HG02885 (cell line): ENCODE results near the gene MRPL14.

ENCODE experiments used
- ATAC-seq: cut with Tn5 transposase; IDR thresholded peaks from one replicate; pipeline ENCODE4 v1.9.1; 2021; ENCODE audit warnings: mild to moderate bottlenecking; ENCODE audit not compliant: unreplicated experiment, poor library complexity

Gene MRPL14

GRCh38 chr6:44084231-44085014, 42.8 kb downstream of the MRPL14 start:
- no peak for ATAC-seq

GRCh38 chr6:44082872-44083321, 44.4 kb downstream of the MRPL14 start:
- no peak for ATAC-seq

- ATAC-seq, result no peak
Measured at GRCh38 chr6:44081753-44082152, 45.5 kb downstream of the MRPL14 start.

- ATAC-seq, result no peak
Measured at GRCh38 chr6:44080561-44081521, 46.4 kb downstream of the MRPL14 start.

- ATAC-seq, result no peak
Measured at GRCh38 chr6:44079672-44080071, 47.6 kb downstream of the MRPL14 start.

GRCh38 chr6:44078827-44079671, 48.2 kb downstream of the MRPL14 start:
- ATAC-seq, result peak; percentile 36

GRCh38 chr6:44078219-44078826, 48.9 kb downstream of the MRPL14 start:
- ATAC-seq, result no peak

- ATAC-seq, result no peak
Measured at GRCh38 chr6:44077214-44077946, 49.9 kb downstream of the MRPL14 start.

GRCh38 chr6:44076356-44077213, 50.7 kb downstream of the MRPL14 start:
- ATAC-seq, result no peak

- ATAC-seq, result no peak
Measured at GRCh38 chr6:44075647-44076355, 51.5 kb downstream of the MRPL14 start.

- no peak for ATAC-seq
Measured at GRCh38 chr6:44074813-44075646, 52.2 kb downstream of the MRPL14 start.

GRCh38 chr6:44074439-44074812, 52.8 kb downstream of the MRPL14 start:
- ATAC-seq, result peak; percentile 44

- no peak for ATAC-seq
Measured at GRCh38 chr6:44073612-44074438, 53.4 kb downstream of the MRPL14 start.

- peak; percentile 58 for ATAC-seq
Measured at GRCh38 chr6:44072959-44073611, 54.2 kb downstream of the MRPL14 start.

- ATAC-seq, result peak; percentile 3
Measured at GRCh38 chr6:44072452-44072958, 54.7 kb downstream of the MRPL14 start.
